Psoas muscle (tissue), 8 donors: ENCODE results near the gene ACO2. TPM values are rescaled to one million over a fixed set of nuclear protein-coding genes. Genes with fewer than 3 reads are reported as not detected.
A peak's percentile ranks its signal among the peaks of the same experiment; 100 is the strongest.

Source experiments
- ATAC-seq, 4 donors: fragments of 200-7000 bp; cut with Tn5 transposase; one replicate each; pipeline ENCODE4 v1.9.1; 2020; ENCODE audit warnings: moderate library complexity in 3 of 4, mild to moderate bottlenecking in 2 of 4
- DNase-seq, 2 donors: peaks; one replicate each; pipeline ENCODE4 v3.0.0-alpha.2; 2020
- H3K27ac ChIP-seq: fragments of 200-600 bp; one replicate; pipeline ENCODE4 v1.8.0; 2022
- H3K27me3 ChIP-seq, 3 donors: fragments of 200-600 bp in 1 of 3; one replicate each; pipeline versions ENCODE4 v1.6.1 to v1.8.0; 2013 to 2022; ENCODE audit warnings: low read length in 2 of 3, mild to moderate bottlenecking in 2 of 3, moderate library complexity in 1 of 3; ENCODE audit not compliant: insufficient read depth in 3 of 3
- H3K36me3 ChIP-seq, 2 donors: fragments of 200-600 bp in 1 of 2; one replicate each; pipeline versions ENCODE4 v1.6.1 to v1.8.0; 2013 to 2022; ENCODE audit warnings: low read depth in 1 of 2, mild to moderate bottlenecking in 1 of 2, moderate library complexity in 1 of 2; ENCODE audit not compliant: insufficient read depth in 1 of 2
- H3K4me1 ChIP-seq: fragments of 200-600 bp; one replicate; pipeline ENCODE4 v1.8.0; 2022
- H3K4me3 ChIP-seq: fragments of 200-600 bp; one replicate; pipeline ENCODE4 v1.8.0; 2022; ENCODE audit warnings: mild to moderate bottlenecking
- H3K9me3 ChIP-seq: fragments of 200-600 bp; one replicate; pipeline ENCODE4 v1.8.0; 2022
- WGBS, 3 donors: extraction: QIAGEN DNeasy Blood & Tissue Kit; methylation state at CpG; one replicate each; pipeline versions ENCODE4 v1.1.6 to v1.1.7; 2013; 5-methylcytosine and 5-hydroxymethylcytosine counted together
- intact Hi-C, 2 donors: fragments of 100-400 bp; cut with DNase I; formaldehyde crosslinking; loops; one replicate each; pipeline versions ENCODE4 v1.11.0 to v1.14.2; 2022
- polyA plus RNA-seq, 3 donors: library from polyadenylated mRNA; stranded (reverse); fragments of 200-250 nt; gene quantifications; one replicate each; pipeline ENCODE4 v1.2.3, GENCODE V29; 2013
- total RNA-seq, 4 donors: library from RNA; stranded (reverse); fragmentation: NEBNext Ultra II Directional in 2 of 4; extraction: Animal tissue kit (Norgen Biotek cat#: 25700) in 2 of 4; gene quantifications; one replicate each; pipeline versions ENCODE4 v1.2.1 to v1.2.4, GENCODE V29; 2021 to 2023
- TF ChIP-seq, protein P1 (sequence below): fragments of 200-600 bp; IDR thresholded peaks from one replicate; pipeline ENCODE4 v1.8.0; 2022; ENCODE audit warnings: antibody characterized with exemption
- donor health status: healthy with polysubstance abuse.
- donor health status: DM: no; HTN: no; CAD: no; lungs with moderate emphysema.
- donor health status: Bipolar disorder and iron deficiency.
- donor health status: healthy.
- donor health status: DM: yes; HTN: yes; CAD: no.
- donor health status: DM: no; HTN: no; CAD: no.
- donor health status: DM: no; HTN: no; CAD: no.
- donor health status: DM: yes; HTN: yes; CAD: no.

ACO2 gene
- total and polyA plus RNA-seq, 7 donors: 346 to 513 (median 458) TPM

GRCh38 chr22:41576877-41577276 lies 108.0 kb downstream of the ACO2 start:
- TF ChIP-seq, protein P1, sequence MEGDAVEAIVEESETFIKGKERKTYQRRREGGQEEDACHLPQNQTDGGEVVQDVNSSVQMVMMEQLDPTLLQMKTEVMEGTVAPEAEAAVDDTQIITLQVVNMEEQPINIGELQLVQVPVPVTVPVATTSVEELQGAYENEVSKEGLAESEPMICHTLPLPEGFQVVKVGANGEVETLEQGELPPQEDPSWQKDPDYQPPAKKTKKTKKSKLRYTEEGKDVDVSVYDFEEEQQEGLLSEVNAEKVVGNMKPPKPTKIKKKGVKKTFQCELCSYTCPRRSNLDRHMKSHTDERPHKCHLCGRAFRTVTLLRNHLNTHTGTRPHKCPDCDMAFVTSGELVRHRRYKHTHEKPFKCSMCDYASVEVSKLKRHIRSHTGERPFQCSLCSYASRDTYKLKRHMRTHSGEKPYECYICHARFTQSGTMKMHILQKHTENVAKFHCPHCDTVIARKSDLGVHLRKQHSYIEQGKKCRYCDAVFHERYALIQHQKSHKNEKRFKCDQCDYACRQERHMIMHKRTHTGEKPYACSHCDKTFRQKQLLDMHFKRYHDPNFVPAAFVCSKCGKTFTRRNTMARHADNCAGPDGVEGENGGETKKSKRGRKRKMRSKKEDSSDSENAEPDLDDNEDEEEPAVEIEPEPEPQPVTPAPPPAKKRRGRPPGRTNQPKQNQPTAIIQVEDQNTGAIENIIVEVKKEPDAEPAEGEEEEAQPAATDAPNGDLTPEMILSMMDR: peak; percentile 44
- H3K27ac ChIP-seq: no peak overlapping the region
- intact Hi-C loops: no loop called here
- no peak overlapping the region for H3K4me3 ChIP-seq
- ATAC-seq (peak; percentile 42 to 78 (median 62)), DNase-seq (peak; percentile 46 to 72)
- WGBS, 3 donors: 66 to 77% (median 70%) methylated on average over 9 of the region's 9 CpGs
- no peaks in the 10 kb centered on the region for H3K9me3 ChIP-seq
- no peaks in the 10 kb centered on the region for H3K27me3 ChIP-seq
- H3K36me3 ChIP-seq: peaks cover 0 to 16% of the 10 kb centered on the region in 2 donors
- H3K4me1 ChIP-seq: no peaks in the 10 kb centered on the region

- no peak overlapping the region for H3K4me3 ChIP-seq
- ATAC-seq: no peak
- no peaks in the 10 kb centered on the region for H3K4me1 ChIP-seq
- WGBS, 3 donors: 90 to 94% (median 94%) methylated on average over 8 of the region's 8 CpGs
- no peaks in the 10 kb centered on the region for H3K9me3 ChIP-seq
- intact Hi-C loops: no loop called here
- H3K27me3 ChIP-seq: no peaks in the 10 kb centered on the region
- TF ChIP-seq, protein P1: no peak
- H3K27ac ChIP-seq: no peak overlapping the region
- DNase-seq: no peak
- H3K36me3 ChIP-seq: peaks cover 0 to 26% of the 10 kb centered on the region in 2 donors
Measured at GRCh38 chr22:41578114-41578513, 109.2 kb downstream of the ACO2 start.

Other genes with a start within 250 kb of the ACO2 start
- 1 to 10 TPM in 2 of 4 donors, under 1 TPM in 2; 0.32 to 2.0 (median 1.2) TPM for gene CHADL, start 228.2 kb upstream of the ACO2 start, total RNA-seq
- gene CHADL, start 228.2 kb upstream of the ACO2 start, polyA plus RNA-seq: 1 to 10 TPM in 1 of 3 donors, under 1 TPM in 2; 0.42 to 1.9 (median 0.62) TPM
- 10 to 100 TPM; 31.9 to 48.8 (median 40.8) TPM for gene RANGAP1, start 182.9 kb upstream of the ACO2 start, total RNA-seq
- 10 to 100 TPM; 26.2 to 51.8 (median 51.3) TPM for gene RANGAP1, start 182.9 kb upstream of the ACO2 start, polyA plus RNA-seq
- 10 to 100 TPM; 32.0 to 34.1 (median 33.1) TPM for gene ZC3H7B, start 167.6 kb upstream of the ACO2 start, total RNA-seq
- 10 to 100 TPM; 12.0 to 31.0 (median 17.8) TPM for gene ZC3H7B, start 167.6 kb upstream of the ACO2 start, polyA plus RNA-seq
- 10 to 100 TPM; 11.7 to 23.9 (median 16.1) TPM for gene TEF, start 87.2 kb upstream of the ACO2 start, total RNA-seq
- gene TEF, start 87.2 kb upstream of the ACO2 start, polyA plus RNA-seq: 1 to 10 TPM; 2.0 to 7.8 (median 6.2) TPM
- 100 to 1,000 TPM in 1 of 4 donors, 10 to 100 TPM in 3; 12.3 to 111 (median 50.9) TPM for gene TOB2, start 22.3 kb upstream of the ACO2 start, total RNA-seq
- gene TOB2, start 22.3 kb upstream of the ACO2 start, polyA plus RNA-seq: 10 to 100 TPM in 2 of 3 donors, 1 to 10 TPM in 1; 9.5 to 26.1 (median 23.4) TPM
- 10 to 100 TPM; 19.9 to 40.0 (median 23.4) TPM for gene PHF5A, start 425 bp upstream of the ACO2 start, total RNA-seq
- 10 to 100 TPM; 34.3 to 79.2 (median 49.0) TPM for gene PHF5A, start 425 bp upstream of the ACO2 start, polyA plus RNA-seq
- 10 to 100 TPM; 13.1 to 23.2 (median 18.5) TPM for gene POLR3H, start 75.4 kb downstream of the ACO2 start, total RNA-seq
- gene POLR3H, start 75.4 kb downstream of the ACO2 start, polyA plus RNA-seq: 10 to 100 TPM; 17.1 to 28.6 (median 17.2) TPM
- gene CSDC2, start 91.9 kb downstream of the ACO2 start, total RNA-seq: 1 to 10 TPM in 1 of 4 donors, under 1 TPM in 3; 0.27 to 1.1 (median 0.77) TPM
- gene CSDC2, start 91.9 kb downstream of the ACO2 start, polyA plus RNA-seq: under 1 TPM; 0.60 to 0.69 (median 0.66) TPM
- gene PMM1, start 120.7 kb downstream of the ACO2 start, total RNA-seq: 10 to 100 TPM in 2 of 4 donors, 1 to 10 TPM in 2; 7.3 to 12.2 (median 9.2) TPM
- gene PMM1, start 120.7 kb downstream of the ACO2 start, polyA plus RNA-seq: 10 to 100 TPM; 10.3 to 14.5 (median 13.2) TPM
- 10 to 100 TPM; 17.5 to 27.6 (median 23.2) TPM for gene DESI1, start 151.9 kb downstream of the ACO2 start, total RNA-seq
- 10 to 100 TPM; 14.7 to 23.3 (median 18.9) TPM for gene DESI1, start 151.9 kb downstream of the ACO2 start, polyA plus RNA-seq
- gene XRCC6, start 152.2 kb downstream of the ACO2 start, total RNA-seq: 100 to 1,000 TPM; 185 to 252 (median 217) TPM
- 100 to 1,000 TPM; 156 to 291 (median 259) TPM for gene XRCC6, start 152.2 kb downstream of the ACO2 start, polyA plus RNA-seq
- 100 to 1,000 TPM; 165 to 238 (median 183) TPM for gene SNU13, start 219.8 kb downstream of the ACO2 start, total RNA-seq
- gene SNU13, start 219.8 kb downstream of the ACO2 start, polyA plus RNA-seq: 100 to 1,000 TPM; 215 to 466 (median 229) TPM
- under 1 TPM in 3 of 4 donors, not detected in 1; 0.23 to 0.47 (median 0.30) TPM for gene MEI1, start 230.4 kb downstream of the ACO2 start, total RNA-seq
- under 1 TPM in 2 of 3 donors, not detected in 1; 0.01 to 0.10 TPM for gene MEI1, start 230.4 kb downstream of the ACO2 start, polyA plus RNA-seq